Body of pancreas (tissue), 4 donors: ENCODE measurements around the gene STIL.

Experiments
- CTCF ChIP-seq, 7 experiments: fragments of 450-650 bp in 4 of 7; fragments of 200-600 bp in 3 of 7; sonication (generic) in 3 of 7; IDR thresholded peaks; one replicate each; pipeline ENCODE4 v1.5.1; 2016 to 2019; ENCODE audit warnings: antibody characterized with exemption in 7 of 7
- POLR2A ChIP-seq, 3 donors: fragments of 450-650 bp; IDR thresholded peaks; one replicate each; pipeline ENCODE4 v1.6.1; 2016; ENCODE audit warnings: antibody characterized with exemption in 3 of 3, mild to moderate bottlenecking in 2 of 3

GRCh38 chr1:47313915-47314664 lies at the start of gene STIL:
- peak in 2 of 7 experiments; percentile 20 to 29 for TF ChIP-seq CTCF (IDR thresholded peaks at IDR 0.05)
- TF ChIP-seq POLR2A (IDR thresholded peaks at IDR 0.05), result peak in 2 of 3 donors; percentile 88 to 89
